NCI-H2107 (cell line): Measurements from ENCODE around the gene RNF213.
"Not testable (repeated sequence)": the region's sequence is repeated elsewhere in the genome, so short reads cannot be mapped to it uniquely, and the experiment has no call there.

Source experiments
- DNase-seq: peaks from one replicate; lab custom pipeline; 2025; lab: John Stamatoyannopoulos, UW

RNF213 gene

DNA sequence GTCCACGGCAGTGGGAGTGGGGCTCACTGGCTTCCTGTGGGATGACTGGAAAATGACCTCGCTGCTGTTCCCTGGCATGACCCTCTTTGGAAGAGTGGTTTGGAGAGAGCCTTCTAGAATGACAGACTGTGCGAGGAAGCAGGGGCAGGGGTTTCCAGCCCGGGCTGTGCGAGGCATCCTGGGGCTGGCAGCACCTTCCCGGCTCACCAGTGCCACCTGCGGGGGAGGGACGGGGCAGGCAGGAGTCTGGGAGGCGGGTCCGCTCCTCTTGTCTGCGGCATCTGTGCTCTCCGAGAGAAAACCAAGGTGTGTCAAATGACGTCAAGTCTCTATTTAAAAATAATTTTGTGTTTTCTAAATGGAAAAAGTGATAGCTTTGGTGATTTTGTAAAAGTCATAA is 7.8 kb upstream of the RNF213 start:
- peak; percentile 38 for DNase-seq

DNA sequence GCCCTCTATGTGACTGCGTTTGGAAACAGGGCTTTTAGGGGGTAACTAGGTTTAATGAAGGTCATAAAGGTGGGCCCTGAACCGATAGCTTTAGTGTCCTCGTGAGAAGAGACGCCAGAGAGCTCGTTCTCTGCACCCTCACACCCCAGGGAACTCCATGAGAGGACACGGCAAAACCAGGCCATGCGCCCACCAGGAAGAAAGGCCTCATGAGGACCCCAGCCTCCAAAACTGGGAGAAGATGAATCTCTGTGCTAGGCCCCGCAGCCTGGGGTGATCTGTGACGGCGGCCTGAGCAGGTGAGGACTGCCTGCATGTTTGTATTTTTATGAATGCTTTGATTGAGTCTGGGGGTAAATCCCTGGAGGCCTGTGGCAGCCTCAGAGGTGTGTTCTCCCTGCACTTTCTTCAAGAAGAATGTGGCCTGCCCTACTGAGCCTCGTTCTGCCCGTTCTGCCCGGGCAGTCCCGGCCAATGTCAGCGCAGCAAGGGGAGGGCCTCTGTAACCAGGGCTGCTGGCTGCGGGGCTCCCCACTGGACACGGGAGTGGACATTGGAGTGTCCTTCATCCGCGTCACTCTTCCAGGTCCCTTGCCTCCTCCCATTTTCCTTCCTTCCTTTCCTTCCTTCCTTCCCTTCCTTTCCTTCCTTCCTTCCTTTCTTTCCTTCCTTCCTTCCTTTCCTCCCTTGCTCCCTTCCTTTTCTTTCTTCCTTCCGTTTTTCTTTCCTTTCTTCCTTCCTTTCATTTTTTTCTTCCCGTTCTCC is 6.8 kb upstream of the RNF213 start:
- no peak for DNase-seq

DNA sequence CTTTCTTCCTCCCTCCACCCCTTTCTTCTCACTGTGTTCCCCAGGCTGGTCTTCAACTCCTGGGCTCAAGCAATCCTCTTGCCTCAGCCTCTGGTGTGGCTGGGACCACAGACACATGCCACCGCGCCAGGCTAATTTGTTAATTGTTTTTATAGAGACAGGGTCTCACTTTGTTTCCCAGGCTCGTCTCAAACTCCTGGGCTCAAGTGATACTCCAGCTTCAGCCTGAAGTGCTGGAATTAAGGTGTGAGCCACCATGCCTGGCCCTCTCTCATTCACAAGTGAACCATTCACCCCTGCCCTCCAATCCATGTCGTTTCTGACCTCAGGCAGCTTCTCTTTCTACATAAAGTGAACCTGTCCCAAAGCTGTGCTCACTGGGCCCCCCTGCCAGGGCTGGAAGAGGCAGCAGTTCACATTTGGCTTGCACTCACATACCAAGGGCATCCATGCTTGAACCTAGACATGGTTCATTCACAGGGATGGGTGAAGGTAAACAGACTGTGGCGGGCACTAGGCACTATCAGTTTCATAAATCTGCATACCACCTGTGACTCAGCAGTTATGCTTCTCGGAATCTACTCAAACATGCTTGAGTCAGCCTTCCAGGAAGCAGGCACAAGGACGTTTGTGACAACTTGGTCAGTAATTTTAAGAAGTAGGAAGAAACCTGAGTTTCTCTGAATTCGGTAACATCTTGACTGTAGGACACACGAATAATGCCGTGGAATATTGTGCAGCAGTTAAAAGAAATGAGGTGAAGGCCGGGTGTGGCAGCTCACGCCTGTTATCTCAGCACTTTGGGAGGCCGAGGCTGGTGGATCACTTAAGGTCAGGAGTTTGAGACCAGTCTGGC is 6.0 kb upstream of the RNF213 start:
- DNase-seq: no peak

DNA sequence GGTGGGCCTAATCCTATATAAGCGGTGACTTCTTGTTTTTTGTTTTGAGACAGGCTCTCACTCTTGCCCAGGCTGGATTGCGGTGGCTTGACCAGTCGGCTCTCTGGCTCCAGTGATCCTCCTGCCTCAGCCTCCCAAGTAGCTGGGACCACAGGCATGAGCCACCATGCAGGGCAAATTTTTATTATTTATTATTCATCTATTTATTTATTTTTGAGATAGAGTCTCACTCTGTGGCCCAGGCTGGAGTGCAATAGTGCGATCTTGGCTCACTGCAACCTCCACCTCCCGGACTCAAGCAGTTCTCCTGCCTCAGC is 4.7 kb upstream of the RNF213 start:
- no peak for DNase-seq

DNA sequence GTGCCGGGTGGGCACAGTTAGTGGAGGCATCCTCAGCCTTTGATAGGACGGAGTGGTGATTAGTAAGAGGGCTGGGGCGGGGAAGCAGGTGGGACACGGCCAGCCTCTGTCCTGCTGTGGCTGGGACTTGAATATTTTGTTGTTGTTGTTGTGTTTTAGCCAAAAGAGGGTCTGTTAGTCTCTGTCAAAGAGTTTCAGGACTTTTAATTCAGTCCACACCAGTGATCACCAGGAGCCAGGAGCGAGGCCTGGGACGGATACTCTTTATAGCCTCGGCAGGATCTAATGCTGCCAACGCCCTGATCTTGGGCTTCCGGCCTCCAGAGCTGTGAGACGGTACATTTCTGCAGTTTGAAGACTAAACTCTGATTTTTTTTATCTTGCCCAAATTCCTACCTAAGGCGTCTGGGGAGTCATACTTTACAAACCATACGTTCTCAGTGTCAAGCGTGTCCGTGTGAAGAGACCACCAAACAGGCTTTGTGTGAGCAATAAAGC is 2.9 kb upstream of the RNF213 start:
- no peak for DNase-seq

DNA sequence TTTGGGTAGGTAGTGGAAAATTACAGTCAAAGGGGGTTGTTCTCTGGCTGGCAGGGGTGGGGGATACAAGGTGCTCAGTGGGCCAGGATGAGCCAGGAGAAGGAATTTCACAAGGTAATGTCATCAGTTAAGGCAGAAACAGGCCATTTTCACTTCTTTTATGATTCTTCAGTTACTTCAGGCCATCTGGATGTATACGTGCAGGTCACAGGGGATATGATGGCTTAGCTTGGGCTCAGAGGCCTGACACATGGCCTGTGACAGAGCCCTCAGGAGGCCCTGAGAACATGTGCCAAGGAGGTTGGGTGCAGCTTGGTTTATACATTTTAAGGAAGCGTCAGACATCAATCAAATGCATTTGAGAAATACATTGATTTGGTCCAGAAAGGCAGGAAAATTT is 2.4 kb upstream of the RNF213 start:
- not testable (repeated sequence) for DNase-seq

DNA sequence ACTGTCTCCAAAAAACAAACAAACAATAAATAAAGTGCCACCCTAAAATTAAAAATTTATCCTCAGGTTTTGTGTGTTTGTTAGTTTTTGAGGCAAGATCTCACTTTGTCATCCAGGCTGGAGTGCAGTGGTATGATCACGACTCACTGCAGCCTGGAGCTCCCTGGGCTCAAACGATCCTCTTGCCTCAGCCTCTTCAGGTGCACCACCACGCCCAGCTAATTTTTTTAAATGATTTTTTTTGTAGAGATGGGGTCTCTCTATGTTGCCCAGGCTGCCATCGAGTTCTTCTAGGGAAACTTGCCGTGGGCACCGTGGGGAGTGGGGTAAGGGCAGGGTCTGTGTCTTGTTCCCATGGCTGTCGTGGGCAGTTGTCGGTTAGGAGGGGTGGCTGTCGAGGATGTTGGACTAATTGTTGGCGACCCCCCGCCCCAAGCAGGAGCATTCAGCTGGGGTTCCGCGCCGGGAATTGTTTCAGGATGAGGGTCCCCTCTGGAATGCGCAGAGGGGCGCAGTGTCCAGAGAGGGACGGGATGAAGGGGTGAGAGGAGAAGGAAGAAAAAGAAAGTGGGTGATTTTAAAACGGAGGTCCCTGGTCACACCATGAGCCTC is 1.1 kb upstream of the RNF213 start:
- no peak for DNase-seq

DNA sequence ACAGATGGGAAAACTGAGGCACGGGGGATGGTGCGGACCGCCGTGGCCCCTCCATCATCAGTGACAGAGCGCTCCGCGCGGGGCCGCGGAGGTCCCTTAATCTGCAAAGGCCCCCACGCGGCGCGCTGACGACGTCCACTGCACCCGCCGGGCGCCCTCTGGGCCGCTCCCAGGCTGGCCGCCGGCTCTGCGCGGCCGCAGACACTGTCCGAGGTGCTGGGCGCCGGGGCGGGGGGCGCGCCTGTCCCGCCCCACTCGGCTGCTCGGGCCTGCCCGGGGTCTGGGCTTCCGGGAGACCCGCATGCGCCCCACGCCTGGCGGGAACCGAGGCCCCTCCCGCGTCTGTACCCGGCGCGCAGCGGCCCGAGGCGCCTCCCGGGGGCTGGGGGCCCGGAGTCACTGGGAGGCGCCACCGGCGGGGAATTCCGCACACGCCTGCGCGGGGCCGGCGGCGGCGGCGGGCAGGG is 550 bp upstream of the RNF213 start:
- DNase-seq: no peak

DNA sequence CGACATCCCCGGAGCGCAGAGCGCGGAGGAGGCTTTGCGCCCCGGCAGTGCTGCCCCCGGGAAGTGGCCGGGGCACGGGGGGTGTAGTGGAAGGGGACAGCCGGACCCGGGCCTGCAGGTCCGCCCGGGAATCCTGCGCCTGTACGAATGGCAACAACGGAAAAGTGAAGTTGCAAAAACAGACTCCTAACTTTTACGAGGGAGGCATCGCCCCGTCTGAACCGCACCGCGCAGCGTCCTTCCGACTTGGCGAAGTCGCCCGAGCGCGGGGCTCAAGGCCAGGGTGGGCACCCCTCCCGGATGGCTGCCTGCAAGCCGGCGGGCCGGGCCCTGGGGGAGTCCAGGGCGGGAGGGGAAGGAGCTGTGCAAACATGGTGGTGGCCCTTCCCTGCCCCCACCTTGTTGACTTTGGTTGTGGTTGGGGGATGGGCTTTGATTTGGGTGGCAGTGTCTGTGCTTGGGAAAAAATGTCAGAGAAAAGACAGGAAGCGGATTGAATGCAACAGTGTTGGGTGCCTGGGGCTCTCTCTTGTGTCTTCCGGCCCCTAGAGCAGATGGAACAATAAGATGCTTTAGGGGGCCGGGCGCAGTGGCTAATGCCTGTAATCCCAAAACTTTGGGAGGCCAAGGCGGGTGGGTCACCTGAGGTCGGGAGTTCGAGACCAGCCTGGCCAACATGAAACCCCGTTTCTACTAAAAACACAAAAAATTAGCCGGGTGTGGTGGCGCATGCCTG is 675 bp downstream of the RNF213 start:
- DNase-seq: no peak

DNA sequence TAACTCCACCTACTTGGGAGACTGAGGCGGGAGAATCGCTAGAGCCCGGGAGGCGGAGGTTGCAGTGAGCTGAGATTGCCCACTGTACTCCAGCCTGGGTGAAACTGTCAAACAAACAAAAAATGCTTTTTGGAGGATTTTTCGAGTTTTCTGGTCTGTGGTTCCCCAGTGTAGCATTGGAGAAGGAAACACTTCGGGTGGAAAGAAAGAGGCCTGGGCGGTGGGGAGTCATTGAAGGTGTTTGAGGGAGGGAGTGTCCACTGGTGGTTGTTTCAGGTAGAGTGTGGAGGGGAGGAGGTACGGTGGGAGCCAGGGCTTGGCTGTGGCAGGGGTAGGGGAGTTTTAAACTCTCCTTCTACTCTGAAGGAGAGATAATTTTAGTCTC is 1.2 kb downstream of the RNF213 start:
- DNase-seq: no peak

DNA sequence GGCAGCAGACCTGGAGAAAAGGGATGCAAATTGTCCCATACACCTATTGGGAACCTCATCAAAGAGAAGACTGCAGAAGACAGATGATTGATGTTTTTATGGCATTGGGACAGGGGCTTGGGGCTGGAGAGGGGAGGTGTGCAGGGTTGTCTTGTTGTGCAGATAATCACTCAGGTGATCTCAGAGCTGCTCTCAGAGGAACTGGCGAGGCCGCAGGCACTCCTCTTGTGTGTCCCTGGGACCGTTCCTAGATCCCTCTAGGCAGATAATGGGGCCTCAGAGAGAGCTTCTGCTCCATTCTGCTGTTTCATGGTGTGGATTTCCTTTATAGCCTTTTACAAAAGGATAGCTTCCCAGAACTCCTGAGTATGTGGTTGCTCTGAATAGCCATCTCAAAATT is 1.6 kb downstream of the RNF213 start:
- no peak for DNase-seq

DNA sequence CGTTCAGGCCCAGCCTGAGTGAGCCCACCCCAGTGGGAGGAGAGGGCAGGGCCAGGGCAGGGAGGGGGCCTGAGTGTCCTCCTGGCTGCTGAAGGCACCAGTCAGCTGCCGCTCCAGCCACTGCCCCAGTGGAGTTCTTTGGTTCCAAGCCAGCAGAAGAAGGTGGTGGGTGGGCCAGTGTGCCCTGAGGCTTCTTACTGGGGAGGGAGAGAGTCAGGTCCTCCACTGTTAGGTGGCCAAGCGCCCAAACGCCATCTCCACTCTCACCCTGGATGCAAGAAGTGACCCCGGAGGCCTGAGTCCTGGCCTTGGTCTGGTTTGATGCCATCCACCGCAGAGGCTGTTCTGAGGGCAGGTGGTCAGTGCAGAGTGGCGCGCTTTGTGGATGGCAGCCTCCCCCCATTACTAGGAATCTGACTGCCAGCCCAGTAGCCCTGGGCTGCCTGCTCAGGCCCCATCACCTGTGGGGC is 2.2 kb downstream of the RNF213 start:
- no peak for DNase-seq

DNA sequence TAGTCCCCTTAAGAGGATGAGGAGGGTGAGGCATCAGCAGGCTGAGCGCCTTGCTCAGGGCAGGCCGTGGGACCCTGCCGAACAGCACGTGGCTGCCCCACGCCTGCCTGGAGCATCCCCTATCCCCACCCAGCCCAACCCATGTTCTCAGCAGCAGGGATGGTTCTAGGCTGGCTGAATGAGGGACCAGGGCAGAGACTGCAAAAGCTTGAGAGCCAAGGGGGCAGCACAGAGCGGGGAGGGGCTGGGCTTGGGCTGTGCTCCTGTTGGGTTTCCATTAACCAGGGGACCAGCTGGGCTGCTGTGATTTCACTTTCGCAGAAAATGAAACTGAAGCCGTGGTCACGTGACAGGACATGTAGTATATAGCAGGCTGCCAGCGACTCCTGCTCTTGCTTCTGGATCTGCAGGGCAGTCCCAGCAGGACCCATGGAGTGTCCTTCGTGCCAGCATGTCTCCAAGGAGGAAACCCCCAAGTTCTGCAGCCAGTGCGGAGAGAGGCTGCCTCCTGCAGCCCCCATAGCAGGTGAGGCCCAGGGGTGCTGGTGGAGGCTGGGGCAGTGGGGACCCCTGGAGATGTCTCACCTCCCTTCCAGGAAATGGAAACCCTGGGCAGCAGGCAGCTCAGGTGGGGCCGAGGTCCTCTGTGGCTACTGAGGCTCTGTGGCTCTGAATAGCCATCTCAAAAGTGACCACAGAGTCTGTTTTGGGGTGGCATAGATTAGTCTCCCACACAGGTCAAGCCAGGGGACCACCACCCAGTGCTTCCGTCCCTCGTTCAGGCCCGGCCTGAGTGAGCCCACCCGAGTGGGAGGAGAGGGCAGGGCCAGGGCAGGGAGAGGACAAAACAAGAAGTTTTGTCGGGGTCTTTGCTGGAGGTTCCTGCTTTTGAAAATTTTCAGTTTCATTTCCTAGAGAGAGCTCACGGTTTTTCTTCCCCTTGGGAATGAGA is 2.9 kb downstream of the RNF213 start:
- DNase-seq: peak; percentile 83

DNA sequence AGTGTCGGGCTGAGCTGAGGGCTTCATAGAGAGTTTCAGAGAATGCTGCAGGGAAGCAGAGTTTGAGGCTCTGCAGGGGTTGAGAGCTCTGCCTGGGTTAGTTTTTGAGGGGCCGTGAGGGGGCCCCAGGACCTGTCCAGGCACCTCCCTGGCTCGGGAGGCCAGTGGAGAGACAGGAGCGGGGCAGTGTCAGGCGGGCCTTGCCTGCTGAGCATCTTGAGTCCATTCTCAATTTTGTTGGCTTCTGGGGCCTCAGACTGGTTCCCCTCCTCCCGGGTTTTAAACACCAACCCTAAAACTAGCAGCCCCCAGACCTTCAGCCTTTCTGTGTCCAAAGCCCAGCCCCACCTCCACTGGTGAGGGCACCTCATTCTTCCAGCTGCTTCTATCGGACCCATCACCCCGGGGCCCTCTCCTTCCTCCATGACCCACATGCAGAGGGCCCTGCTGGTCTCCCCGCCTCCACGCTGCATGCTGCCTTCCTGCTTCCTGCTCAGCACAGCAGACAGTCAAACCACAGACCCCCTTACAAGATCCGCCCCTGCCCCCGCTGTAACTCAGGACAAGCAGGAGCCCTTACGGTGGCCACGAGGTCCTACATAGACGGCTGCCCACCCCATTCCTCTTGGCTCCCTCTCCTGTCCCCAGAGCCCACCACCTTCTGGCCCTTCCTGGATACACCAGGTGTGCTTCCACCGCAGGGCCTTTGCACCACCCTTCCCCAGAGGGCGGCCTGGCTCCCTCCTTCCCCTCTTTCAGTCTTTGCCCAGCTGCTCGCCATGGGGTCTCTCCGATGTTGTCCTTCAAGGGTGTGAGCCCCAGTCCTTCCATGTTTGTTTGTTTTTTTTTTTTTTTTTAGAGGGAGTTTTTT is 3.8 kb downstream of the RNF213 start:
- DNase-seq: no peak

DNA sequence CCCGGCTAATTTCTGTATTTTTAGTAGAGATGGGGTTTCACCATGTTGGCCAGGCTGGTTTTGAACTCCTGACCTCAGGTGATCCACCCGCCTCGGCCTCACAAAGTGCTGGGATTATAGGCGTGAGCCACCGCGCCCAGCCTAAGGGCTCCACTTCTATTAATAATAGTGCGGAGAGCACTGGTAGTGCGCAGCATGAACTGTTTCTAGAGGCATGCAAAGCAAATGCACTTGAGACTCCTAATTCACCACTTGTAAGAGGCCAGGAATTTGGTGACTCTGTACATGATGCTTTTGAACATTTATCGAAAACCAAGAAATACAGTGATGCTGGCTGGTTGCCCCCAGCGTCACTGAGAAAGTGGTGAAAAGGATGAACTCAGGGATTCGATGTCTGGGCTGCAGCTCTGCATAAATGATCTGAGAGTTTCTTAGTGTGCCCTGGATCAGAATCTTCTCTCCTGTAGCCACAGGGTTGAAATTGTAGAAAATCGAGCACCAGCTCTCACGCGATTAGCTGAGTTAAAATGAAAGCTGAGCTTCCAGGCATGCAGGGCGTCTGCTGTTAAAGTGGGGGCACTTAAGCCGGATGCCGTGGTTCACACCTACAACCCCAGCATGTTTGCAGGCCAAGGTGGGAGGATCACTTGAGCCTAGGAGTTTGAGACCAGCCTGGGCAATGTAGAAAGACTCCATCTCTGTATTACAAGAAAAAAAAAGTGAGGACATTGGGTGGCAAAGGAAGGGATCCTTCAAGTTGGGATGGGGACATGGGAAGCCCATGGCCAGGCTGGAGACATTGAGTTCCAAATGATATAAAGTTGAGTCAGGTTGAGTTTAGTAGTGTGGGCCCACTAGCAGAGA is 4.8 kb downstream of the RNF213 start:
- no peak for DNase-seq

DNA sequence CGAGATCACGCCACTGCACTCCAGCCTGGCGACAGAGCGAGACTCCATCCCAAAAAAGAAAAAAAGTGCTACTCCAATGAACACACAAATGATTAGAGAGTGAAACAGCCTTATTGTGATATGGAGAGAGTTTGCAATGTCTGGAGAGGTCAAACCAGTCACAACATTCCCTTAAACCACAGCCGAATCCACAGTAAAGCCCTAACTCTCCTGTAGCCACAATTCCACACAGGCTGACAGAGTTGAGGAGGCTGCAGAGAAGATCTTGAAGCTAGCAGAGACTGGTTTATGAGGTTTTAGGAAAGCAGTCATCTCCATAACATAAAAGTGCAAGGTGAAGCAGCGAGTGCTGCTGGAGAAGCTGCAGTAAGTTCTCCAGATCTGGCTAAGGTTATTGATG is 6.7 kb downstream of the RNF213 start:
- no peak for DNase-seq

DNA sequence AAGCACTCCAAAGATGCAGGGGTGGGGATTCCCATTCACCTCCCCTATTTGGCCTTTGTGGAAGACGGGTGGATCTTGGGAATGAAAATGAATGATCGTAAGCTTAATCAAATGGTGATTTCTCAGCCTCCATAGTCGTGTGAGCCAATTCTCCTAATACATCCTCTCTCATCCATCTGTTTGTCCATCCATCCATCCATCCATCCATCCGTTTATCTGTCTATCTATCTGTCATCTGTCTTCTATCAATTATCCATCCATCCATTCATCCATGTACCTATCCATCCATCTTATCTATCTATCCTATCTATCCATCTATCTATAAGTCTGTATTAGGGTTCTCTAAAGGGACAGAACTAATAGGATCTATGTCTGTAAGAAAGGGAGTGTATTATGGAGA is 7.8 kb downstream of the RNF213 start:
- no peak for DNase-seq

DNA sequence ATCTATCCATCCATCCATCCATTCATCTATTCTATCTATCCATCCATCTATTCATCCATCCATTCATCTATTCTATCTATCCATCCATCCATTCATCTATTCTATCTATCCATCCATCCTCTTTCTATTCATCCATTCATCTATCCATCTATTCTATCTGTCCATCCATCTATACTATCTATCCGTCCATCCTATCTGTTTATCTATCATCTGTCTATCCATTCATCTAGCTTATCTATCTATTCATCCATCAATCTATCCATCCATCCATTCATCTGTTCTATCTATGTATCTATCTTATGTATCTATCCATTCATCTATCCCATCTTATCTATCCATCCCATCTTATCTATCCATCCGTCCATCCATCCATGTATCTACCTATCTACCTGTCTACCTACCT is 8.8 kb downstream of the RNF213 start:
- DNase-seq: no peak

DNA sequence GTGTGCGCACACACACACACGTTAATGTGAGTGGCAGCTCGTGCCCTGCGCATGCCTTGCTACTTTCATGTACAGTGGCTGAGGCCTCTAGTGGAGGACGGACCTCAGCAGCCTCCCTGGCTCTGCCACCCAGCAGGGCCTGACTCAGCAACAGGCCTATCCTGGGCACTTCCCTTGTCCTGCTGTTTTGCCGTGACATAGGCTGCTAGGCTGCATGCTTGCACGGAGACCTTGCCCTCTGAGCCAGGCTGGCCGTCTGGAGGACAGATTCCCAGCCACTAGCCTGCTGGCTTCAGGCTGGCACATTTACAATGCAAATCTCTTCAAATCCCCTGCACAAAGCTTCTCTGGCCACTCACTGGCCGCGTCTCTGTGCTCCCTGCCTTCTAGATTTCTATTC is 9.5 kb downstream of the RNF213 start:
- no peak for DNase-seq
